Limb (tissue), 2 donors: Measurements from ENCODE around the gene PPP1R14C.

Experiments used
- DNase-seq, 2 donors: peaks; one replicate each; pipeline ENCODE4 v3.0.0-alpha.2; 2016; ENCODE audit errors: extremely low spot score in 2 of 2

PPP1R14C gene

DNA sequence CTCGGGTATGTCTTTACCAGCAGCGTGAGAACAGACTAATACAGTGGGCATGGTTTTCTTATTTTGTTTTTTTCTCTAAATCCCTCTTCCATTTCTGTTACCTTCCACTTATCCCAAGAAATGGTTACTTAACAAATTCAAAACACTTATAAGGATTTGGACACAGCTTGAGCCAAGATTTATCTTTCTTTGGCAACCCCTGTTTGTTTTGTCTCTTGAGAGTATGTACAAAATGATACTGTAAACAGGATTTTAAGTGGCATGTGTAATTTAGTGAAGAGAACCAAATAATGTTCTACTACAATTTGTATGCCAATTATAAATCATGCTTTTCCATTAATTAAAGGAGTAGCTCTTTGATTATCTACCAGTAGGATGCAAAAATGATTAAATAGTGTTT, 51.4 kb downstream of the PPP1R14C start:
- no peak for DNase-seq

DNA sequence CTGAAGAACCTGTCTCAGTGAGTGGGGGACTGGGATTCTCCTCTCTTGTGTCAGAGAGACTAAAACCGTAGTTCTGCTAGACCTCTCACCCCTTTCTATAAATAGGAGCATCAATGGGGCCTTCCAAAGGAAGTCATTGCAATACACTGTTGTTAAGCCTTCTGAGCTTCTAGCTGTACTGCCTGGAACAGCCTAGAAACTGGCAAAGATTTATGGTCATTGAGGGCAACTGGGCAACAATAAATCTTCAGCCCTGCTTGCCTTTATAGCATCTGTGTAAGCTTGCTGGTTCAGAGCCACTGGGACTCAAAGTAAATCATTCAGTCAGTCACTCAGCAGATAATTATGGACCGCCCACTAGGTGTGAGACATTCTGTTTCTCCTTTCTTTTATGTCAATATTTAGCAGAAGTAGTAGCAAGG, 53.2 kb downstream of the PPP1R14C start:
- no peak for DNase-seq

DNA sequence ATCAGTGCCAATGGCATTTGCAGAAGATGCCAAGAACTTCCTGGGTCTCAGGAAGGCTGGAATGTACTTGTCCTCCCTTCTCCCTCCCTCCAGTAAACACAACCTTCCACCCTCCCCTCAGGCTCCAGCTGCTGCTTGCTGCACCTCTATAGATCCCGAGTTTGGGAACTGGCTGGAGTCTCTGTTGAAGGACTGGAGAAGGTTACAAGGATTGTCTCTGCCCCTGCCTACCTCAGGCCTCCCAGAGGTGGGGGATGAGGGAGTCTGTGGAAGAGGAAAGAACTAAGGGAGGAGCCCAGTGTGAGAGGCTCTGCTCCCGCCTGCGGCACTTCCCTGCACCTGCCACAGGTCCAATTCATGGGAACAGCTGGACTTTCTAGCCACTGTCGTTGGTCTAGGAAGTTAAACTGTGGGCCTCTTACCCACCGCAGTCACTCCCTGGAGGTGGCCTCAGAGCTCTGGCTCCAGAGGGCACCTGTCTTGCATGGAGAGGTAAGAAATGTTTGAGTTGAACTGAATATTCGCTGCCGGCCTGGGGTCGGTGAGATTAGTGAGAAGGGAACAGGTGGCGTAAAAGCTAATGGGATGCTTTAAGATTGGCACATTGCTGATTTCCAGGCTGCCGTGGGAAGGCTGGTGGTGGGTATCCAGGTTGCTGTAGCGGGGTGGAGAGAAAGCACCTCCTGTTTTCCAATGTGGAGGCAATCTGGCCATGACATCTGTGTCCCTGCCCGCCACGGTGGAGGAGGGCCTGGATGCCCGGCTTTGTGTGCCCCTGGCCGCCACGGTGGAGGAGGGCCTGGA, 54.3 kb downstream of the PPP1R14C start:
- DNase-seq: no peak

DNA sequence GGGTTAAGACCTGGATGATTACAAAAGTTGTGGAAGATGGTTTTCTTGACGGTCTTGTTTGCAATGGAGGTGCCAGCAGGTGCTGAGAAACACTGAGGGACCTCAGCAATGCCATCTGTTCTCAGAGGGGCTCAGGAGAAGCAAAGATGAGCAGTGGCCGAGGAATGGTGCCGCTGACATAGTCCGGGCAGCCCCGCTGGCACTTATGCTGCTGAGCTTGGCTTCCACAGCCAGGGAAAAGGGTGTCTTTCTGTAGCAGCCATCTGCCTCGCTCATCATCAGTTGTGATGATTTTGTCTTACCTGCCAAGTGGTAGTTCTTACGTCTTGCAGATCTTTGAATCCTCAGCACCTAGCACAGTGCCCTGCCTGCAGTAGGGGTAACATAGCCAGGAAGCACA, 55.7 kb downstream of the PPP1R14C start:
- DNase-seq: no peak

DNA sequence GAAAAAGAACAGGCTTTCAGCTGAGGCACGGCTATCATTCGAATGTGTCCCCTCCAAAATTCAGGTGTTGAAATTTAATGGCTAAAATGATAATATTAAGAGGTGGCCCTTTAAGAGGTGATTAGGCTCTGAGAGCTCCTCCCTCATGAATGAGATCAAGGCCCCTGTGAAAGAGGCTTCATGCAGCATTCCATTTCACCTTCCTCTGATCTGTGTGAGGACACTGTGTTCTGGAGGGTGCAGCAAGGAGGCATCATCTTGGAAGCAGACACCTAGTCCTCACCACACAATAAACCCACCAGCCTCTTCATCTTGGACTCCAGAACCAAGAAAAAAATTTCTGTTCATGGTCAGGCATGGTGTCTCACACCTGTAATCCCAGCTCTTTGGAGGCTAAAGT, 56.4 kb downstream of the PPP1R14C start:
- DNase-seq: no peak

DNA sequence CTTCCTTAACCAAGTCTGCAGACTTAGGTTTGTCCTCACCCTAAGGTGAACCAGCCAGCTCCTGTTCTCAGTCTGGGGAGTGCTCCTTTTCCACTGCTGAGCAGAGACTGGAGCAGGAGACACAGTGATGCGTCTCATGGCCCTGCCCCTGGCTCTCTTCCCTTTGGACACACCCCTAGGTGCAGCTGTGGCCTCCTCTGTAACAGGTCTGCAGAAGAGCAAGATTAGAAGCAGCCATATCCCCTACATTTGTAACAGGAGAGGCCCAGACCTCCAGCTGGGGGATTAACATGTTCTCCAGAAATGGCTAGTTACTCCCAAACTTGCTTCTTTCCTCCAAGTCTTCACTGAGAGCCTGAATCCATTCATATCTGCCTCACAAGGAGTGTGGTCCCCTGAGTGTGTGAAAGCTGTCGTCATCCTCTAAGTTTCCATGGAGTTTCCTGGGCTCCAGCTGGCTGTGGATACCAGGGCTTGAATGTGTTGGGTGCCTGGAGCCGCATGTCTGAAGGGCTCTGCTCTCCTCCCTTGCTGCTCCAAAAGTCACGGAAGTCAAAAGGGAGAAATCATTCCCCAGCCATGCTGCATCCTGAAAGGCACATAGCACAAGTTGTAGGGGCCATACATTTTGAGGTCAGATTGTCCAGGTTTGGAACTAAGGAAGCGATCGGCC, 57.7 kb downstream of the PPP1R14C start:
- no peak for DNase-seq

DNA sequence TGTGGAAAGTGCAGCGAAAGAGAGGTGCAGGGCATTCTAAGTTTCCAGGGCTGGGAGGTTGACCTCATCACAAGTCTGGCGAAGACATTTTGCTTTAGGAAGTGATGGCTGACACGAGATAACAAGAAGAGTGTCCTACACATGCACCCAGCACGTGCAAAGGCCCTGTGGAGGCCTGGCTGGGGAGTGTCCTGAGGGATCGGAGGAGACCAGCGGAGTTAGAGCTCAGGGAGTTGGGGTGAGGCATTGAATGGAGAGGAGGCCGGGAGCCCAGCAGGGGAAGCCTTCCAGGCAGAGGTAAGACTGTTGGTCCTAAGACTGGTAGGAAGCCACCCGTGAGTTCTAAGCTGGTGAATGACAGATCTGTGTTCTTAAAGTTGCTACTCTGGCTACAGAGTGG, 58.4 kb downstream of the PPP1R14C start:
- DNase-seq: no peak

DNA sequence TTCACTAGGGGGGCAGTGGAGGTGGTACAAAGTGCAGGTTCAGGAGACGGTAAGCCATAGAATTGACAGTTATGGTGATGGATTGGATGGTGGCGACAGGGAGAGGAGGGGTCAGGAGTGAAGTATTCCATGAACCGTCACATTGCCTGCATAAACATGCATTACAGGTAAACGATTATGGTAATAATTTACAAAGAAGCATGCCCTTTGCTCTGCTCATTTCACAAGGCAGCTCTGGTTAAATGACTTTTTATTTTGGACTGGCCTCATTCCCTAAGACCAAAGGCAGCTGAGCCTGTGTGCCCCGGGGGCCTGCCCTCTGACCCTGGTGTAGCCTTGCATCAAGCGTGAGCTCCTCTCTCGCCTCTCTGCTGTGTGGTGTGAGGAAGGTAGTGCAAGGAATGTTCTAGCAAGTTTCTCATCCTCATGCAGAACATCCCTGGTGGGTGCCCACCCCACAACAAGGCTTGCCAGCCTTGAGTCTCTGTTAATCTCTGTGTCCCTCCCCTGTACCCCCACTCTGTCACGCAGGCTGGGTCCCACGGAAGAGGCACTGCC, 59.0 kb downstream of the PPP1R14C start:
- DNase-seq: no peak

DNA sequence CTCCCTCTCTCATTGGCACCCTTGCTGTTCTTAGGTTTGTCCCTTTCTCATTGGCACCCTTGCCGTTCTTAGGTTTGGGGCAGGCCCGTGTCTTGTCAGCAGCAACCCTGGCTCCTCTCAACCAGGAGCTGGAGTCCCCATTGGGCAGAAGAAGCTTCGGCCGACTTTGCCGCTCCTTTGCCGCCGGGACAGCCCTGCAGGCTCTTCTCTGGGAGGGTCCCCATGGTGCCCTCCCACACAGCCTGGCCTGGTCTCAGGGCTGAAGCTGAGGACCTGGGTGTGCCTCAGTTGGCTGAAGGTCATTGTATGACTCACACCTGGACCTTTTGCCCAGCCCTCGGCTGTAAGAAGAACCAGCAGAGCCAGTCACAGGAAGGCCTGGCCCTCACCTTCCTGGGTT, 59.6 kb downstream of the PPP1R14C start:
- no peak for DNase-seq

DNA sequence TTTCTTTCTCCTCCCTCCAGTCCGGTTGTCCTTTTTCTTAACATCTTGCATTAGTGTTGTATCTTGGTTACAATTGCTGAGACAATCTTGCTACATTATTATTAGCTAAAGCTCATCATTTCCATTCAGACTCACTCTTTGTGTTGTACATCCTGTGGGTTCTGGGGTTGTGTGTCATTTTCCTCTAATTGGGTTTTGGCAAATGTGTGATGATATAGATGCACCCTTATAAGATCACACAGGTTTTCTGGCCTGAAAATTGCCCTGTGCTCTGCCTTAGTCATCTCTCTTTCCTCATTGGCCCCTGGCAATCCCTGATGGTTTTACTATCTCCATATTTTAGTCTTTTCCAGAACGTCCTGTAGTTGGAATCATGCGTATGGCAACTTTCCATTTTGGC, 60.1 kb downstream of the PPP1R14C start:
- DNase-seq: no peak

DNA sequence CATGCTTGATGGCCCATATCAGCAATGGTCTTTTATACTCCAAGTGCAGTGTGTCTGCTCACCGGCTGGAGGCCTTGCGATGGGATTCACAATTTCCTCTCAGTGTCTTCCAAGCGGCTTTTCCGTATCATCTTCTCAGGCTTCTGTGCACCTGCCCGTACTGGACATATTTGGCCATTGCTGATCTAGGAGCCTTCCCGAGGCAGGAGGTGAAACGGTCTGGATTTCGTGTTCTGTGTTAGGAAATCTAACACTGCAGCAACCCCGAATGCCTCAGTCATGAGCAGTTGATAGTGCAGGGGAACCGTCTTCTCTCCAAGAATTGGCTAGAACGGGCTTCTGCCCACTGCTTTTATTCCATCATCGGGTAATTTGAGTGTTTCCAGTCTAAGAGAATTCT, 60.5 kb downstream of the PPP1R14C start:
- no peak for DNase-seq

DNA sequence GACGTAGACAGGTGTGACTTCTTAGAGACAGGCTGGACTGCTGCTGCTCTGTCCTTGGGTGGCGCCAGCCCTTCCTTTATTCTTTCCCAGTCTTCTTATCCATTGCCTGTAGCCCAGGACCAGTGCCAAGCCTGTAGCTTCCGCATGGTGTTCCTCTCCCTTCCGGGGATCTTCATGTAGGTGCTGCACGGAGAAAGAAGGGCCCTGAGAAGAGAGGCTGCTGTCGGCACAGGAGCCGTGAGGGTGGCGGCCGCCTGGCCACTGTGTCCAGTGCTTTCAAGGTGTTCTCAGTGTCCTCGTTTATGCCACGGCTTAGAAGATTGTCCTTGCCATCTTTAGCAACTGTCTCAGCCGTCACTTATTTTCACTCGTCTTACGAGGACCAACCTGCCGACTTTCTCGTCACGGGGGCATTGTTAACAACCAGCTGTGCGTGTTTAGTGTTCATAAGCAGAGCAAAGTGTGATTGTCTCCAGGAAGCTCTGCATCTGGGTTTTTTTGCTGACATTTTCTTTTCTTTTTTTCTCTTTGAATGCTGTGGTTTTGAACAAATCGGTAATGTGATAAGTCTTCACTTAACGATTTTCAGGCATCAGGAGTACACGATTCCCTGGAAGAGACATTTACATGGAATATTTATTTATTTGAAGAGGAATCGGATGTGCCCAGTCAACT, 61.2 kb downstream of the PPP1R14C start:
- no peak for DNase-seq

DNA sequence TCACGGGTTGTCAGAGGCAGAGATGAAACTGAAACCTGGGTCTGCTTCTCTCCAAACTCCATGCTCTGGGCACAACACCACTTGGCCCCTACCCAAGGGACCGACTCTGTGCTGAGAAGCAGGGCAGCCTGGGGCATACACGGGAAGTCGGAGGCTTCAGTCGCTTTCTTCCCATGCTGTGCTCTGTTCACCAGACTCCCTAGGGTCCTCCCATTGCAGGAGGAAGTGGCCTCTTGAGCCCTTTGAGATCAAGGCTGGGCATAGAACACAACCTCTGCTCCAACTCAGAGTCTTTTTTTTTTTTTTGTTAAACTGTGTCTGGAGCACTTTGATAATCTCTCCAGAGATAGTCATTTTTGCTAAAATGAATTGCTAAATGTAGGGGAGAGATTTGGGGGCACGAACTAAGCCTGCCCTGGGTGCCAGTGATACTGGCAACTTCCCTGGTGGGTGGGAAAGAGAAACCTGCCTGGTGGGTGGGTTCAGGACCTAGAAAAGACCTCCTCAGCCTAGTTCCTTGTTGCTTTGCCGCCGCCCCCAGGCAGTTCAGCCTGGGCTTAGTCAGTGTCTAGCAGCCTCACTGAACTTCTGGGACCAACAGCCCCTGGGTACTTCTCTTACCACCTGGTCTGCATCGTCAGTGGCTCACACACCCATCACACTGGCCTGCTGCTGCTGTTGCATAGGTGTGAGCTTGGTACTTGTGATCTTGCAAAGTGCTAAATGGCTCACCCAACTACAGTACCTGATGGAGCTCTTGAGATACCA, 62.0 kb downstream of the PPP1R14C start:
- DNase-seq: no peak

DNA sequence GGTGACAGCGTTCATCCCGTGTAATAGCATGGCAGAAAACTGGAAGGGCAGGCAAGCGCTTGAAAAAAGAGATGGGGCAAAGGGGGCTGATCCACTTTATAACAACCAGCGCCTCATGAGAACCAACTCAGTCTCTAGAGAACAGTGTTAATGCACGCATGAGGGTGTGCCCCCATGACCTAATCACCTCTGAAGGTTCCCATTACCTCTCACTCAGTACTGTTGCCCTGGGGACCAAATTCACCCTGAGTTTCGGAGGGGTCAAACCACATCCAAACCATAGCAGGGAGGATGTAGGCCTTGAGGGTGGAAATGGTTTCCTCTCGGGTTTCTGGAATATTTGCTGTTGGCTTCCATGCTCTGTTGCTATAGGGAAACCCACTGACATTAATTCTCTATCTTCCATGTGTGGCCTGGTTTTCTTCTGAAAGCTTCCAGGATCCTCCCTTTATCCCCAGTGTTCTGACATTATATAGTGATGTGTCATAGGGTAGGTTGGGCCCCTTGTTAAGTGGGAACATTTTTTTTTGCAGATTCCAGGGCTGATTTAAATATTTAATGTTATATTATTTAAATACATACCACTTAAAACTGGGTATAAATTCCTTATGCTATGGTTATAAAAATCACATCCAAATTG, 65.2 kb downstream of the PPP1R14C start:
- no peak for DNase-seq

DNA sequence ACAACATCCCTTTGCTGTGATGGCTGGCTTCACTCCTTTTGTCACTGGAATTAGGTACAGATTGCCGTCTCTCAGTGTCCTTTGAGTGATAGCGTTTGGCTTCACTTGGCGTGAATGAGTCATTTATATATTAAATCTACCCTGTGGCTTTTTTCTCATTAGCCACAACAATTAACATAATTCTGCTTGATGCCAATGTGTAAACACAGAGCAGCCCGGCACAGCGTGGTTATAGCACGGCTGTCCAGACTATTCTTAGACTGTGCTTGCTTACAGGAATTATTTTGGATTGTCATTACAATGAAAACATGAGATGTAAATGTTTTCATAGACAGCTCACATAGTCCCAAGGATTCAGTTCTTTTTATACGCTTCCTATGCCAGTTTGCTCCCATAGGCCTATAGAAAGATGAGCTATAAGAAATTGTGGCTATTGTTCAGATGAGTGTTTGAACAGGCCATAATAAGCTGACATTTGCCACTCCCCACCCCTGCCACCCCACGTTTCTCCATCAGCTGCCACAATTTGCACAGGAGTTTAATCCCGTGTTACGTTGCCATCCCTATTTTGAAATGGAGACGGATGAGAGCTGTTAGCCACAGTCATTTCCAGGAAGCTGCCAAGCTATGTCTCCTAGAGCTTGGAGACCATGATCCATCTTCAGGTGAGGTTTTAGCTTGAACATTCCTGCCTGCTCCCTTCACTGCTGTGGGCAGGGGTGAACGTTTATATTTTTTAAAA, 65.9 kb downstream of the PPP1R14C start:
- no peak for DNase-seq

DNA sequence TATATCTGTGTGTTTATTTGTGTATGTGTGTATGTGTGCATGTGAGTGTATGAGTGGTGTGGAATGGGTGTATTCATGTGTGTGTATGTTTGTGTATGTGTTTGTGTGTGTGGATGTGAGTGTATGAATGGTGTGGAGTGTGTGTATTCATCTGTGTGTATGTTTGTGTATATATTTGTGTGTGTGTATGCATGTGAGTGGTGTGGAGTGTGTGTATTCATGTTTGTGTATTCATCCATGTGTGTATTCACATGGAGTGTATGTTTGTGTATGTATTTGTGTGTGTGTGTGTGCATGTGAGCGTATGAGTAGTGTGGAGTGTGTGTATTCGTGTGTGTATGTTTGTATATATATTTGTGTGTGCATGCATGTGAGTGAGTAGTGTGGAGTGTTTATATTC, 66.6 kb downstream of the PPP1R14C start:
- DNase-seq: no peak

DNA sequence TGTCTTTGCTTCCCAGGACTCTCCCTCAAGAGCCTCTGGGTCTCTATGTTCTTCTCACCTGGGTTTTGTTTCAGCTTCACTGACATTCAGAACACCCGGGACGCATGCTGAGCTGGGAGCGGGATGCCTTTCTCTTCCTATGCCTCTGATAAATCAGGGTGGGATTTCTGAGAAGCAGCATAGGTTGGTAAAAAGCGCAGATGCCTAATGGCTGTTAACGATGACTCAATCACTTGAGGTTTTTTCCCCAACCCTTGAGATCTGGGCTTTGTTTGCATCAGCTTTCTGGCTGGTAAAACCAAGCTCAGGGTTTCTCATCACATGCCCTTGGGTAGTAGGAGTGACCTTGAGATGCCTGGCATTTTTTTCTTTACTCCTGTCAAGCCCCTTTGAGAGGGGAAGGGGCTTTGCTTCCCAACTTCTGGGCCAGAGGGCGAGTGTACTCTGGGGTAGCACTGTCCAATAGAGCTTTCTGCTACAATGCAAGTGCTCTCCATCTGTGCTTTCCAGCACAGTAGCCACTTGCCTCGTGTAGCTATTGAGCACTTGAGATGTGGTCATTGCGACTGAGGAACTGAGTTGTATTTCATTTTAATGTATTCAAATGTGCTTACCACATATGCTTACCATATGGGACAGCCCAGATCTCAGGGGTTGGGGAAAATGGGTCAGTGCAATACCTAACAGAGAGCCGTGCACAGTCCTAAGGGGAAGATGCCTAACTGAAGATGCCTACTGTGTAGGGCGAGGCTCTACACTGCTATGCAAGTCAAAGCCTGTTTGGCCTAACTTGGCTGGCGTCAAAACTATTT, 69.1 kb downstream of the PPP1R14C start:
- DNase-seq: no peak

DNA sequence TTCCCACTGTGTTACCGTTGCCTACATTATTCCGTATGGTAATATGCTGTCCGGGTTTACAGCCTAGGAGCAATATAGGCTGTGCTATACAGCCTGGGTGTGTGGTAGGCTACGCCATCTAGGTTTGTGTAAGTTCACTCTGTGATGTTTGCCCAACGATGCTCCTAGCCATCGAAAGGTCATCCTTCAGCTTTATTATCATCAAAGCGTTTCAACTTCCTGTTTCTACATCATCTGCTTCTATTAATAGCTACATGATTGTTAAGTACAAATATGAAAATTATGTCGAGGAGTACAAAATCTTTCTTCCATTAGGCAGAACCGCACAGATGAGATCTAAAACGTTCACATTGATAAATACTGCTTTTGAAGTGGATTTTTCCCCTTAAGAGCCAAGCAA, 69.9 kb downstream of the PPP1R14C start:
- no peak for DNase-seq

DNA sequence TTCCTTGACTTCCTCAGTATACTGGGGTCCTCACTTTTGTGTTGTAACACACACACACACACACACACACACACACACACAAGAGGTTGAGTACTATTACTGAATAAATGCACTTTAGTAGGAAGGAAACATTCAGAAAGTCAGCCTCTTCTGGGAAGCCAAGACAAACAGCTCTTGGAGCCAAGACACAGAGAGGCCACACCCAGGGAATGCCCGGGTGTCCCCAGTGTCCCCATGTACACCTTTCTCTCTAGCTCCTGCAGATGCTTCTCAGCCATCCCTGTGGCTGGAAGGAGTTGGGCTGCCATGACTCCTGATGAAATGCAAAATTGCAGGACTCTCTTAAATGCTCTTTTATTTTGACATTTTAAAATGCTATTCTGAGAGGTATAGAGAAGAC, 70.5 kb downstream of the PPP1R14C start:
- DNase-seq: no peak

DNA sequence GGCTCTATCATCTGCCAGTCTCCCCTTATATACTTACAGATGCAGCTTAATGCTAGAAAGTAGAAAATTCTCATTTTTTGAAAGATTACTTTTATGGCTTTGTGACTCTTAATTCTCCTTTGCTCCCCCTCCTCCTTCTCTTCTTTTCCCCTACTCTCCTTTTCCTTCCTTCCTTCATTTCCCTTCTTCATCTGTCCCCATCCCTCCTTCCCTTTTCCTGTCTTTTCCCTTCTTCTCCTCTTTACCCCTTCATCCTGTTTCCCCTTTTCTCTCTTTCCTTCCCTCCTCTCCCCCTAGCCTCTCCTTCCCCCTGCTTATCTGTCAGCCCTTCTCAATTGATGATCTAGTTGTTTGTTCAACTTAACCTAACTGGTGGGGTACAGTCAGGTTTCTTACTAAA, 71.5 kb downstream of the PPP1R14C start:
- no peak for DNase-seq
